Aorta (tissue), 5 donors: Measurements from ENCODE around the gene CCSER1. TPM values are rescaled to one million over a fixed set of nuclear protein-coding genes. Genes with fewer than 3 reads are reported as not detected.
"Not testable (repeated sequence)": the region's sequence is repeated elsewhere in the genome, so short reads cannot be mapped to it uniquely, and the experiment has no call there.

Source experiments
- ATAC-seq: fragments of 200-7000 bp; cut with Tn5 transposase; one replicate; pipeline ENCODE4 v1.9.1; 2022; ENCODE audit warnings: moderate library complexity; ENCODE audit not compliant: low FRiP score
- DNase-seq, 2 donors: peaks; one replicate each; pipeline ENCODE4 v3.0.0-alpha.2; 2020
- H3K27ac ChIP-seq, 2 donors: one replicate each; pipeline ENCODE4 v1.5.1; 2013; ENCODE audit warnings: low read length in 2 of 2, mild to moderate bottlenecking in 2 of 2, moderate library complexity in 2 of 2, control low read depth in 1 of 2, inconsistent platforms in 1 of 2, low read depth in 1 of 2
- H3K27me3 ChIP-seq, 2 donors: one replicate each; pipeline ENCODE4 v1.6.1; 2013; ENCODE audit warnings: control low read depth in 1 of 2, low read length in 1 of 2, mild to moderate bottlenecking in 1 of 2, moderate library complexity in 1 of 2; ENCODE audit not compliant: insufficient read depth in 2 of 2, control insufficient read depth in 1 of 2
- H3K36me3 ChIP-seq, 2 donors: one replicate each; pipeline ENCODE4 v1.6.1; 2013; ENCODE audit warnings: control low read depth in 1 of 2, low read length in 1 of 2, mild to moderate bottlenecking in 1 of 2; ENCODE audit not compliant: insufficient read depth in 2 of 2, control insufficient read depth in 1 of 2
- H3K4me1 ChIP-seq, 2 donors: one replicate each; pipeline ENCODE4 v1.6.1; 2013; ENCODE audit warnings: low read length in 2 of 2, control low read depth in 1 of 2, mild to moderate bottlenecking in 1 of 2, moderate library complexity in 1 of 2; ENCODE audit not compliant: insufficient read depth in 2 of 2, control insufficient read depth in 1 of 2
- H3K4me3 ChIP-seq, 2 donors: one replicate each; pipeline ENCODE4 v1.5.1; 2013; ENCODE audit warnings: low read length in 2 of 2, control low read depth in 1 of 2, mild to moderate bottlenecking in 1 of 2
- H3K9me3 ChIP-seq: one replicate; pipeline ENCODE4 v1.6.1; 2013; ENCODE audit warnings: mild to moderate bottlenecking, low read length; ENCODE audit not compliant: control insufficient read depth
- WGBS, 2 donors: extraction: QIAGEN DNeasy Blood & Tissue Kit; methylation state at CpG; one replicate each; pipeline ENCODE4 v1.1.7; 2013; 5-methylcytosine and 5-hydroxymethylcytosine counted together
- intact Hi-C, 2 donors: fragments of 100-400 bp; cut with DNase I; formaldehyde crosslinking; loops; one replicate each; pipeline versions ENCODE4 v1.14.2 to v1.15.0; 2022
- polyA plus RNA-seq, 2 donors: library from polyadenylated mRNA; stranded (reverse); fragments of 200-250 nt; gene quantifications; one replicate each; pipeline ENCODE4 v1.2.3, GENCODE V29; 2013
- total RNA-seq, 2 donors: library from RNA; stranded (reverse); fragmentation: NEBNext Ultra II Directional; extraction: Animal tissue kit (Norgen Biotek cat#: 25700); gene quantifications; one replicate each; pipeline ENCODE4 v1.2.1, GENCODE V29; 2021
- donor health status: healthy with polysubstance abuse.
- donor health status: Bipolar disorder and iron deficiency.
- donor health status: DM: no; HTN: no; CAD: no.
- donor health status: DM: no; HTN: no; CAD: no.
- donor health status: DM: yes; HTN: yes; CAD: no.

The CCSER1 gene
- total and polyA plus RNA-seq, 4 donors, result 2.0 to 9.5 (median 9.3) TPM; not detected in 1

- Histone ChIP-seq H3K27me3 (no peaks in the 10 kb centered on the region), H3K4me1 (no peaks in the 10 kb centered on the region), H3K36me3 (no peaks in the 10 kb centered on the region), H3K4me3 (no peak overlapping the region), H3K9me3 (peaks cover 2% of the 10 kb centered on the region), H3K27ac (no peak overlapping the region)
- DNase-seq (no peak), ATAC-seq (no peak)
- intact Hi-C loops, result no loop called here
Measured at GRCh38 chr4:90855111-90855510, 727.9 kb downstream of the CCSER1 start.

- H3K9me3 ChIP-seq, result peaks cover 1% of the 10 kb centered on the region
- H3K27me3 ChIP-seq, result no peaks in the 10 kb centered on the region
- H3K27ac ChIP-seq, result no peak overlapping the region
- DNase-seq (no peak), ATAC-seq (no peak)
- no peak overlapping the region for H3K4me3 ChIP-seq
- no peaks in the 10 kb centered on the region for H3K36me3 ChIP-seq
- no peaks in the 10 kb centered on the region for H3K4me1 ChIP-seq
- intact Hi-C loops, result no loop called here
- WGBS, 2 donors, result 97 to 98% methylated on average over 2 of the region's 2 CpGs
Measured at GRCh38 chr4:90857081-90857820, 730.1 kb downstream of the CCSER1 start.

- 91 to 95% methylated on average over 2 of the region's 2 CpGs for WGBS, 2 donors
- no peak for ATAC-seq
- DNase-seq, result no peak
- Histone ChIP-seq H3K9me3 (no peaks in the 10 kb centered on the region), H3K36me3 (no peaks in the 10 kb centered on the region), H3K4me1 (no peaks in the 10 kb centered on the region), H3K4me3 (no peak overlapping the region), H3K27ac (no peak overlapping the region), H3K27me3 (no peaks in the 10 kb centered on the region)
- intact Hi-C loops, result no loop called here
Measured at GRCh38 chr4:90875791-90876190, 748.6 kb downstream of the CCSER1 start.

- Histone ChIP-seq H3K36me3 (no peaks in the 10 kb centered on the region), H3K27ac (no peak overlapping the region), H3K9me3 (no peaks in the 10 kb centered on the region), H3K4me1 (no peaks in the 10 kb centered on the region), H3K4me3 (no peak overlapping the region), H3K27me3 (no peaks in the 10 kb centered on the region)
- no peak for ATAC-seq
- DNase-seq, result no peak
- intact Hi-C loops, result no loop called here
- 93 to 97% methylated on average over 1 of the region's 1 CpG for WGBS, 2 donors
Measured at GRCh38 chr4:90876296-90876695, 749.1 kb downstream of the CCSER1 start.

- Histone ChIP-seq H3K27me3 (no peaks in the 10 kb centered on the region), H3K36me3 (no peaks in the 10 kb centered on the region), H3K9me3 (no peaks in the 10 kb centered on the region), H3K4me1 (no peaks in the 10 kb centered on the region), H3K4me3 (no peak overlapping the region), H3K27ac (no peak overlapping the region)
- intact Hi-C loops, result no loop called here
- 34 to 38% methylated on average over 3 of the region's 3 CpGs for WGBS, 2 donors
- no peak for DNase-seq
- no peak for ATAC-seq
Measured at GRCh38 chr4:90883519-90883918, 756.3 kb downstream of the CCSER1 start.

GRCh38 chr4:90888571-90888970 is 761.4 kb downstream of the CCSER1 start:
- 71 to 81% methylated on average over 2 of the region's 2 CpGs for WGBS, 2 donors
- H3K4me1 ChIP-seq, result no peaks in the 10 kb centered on the region
- ATAC-seq (no peak), DNase-seq (no peak)
- no peaks in the 10 kb centered on the region for H3K27me3 ChIP-seq
- no peak overlapping the region for H3K27ac ChIP-seq
- H3K9me3 ChIP-seq, result no peaks in the 10 kb centered on the region
- H3K36me3 ChIP-seq, result no peaks in the 10 kb centered on the region
- H3K4me3 ChIP-seq, result no peak overlapping the region
- intact Hi-C loops, result no loop called here

- H3K27ac ChIP-seq, result no peak overlapping the region
- DNase-seq, result no peak
- no peaks in the 10 kb centered on the region for H3K9me3 ChIP-seq
- H3K4me3 ChIP-seq, result no peak overlapping the region
- WGBS, 2 donors, result 77 to 85% methylated on average over 2 of the region's 2 CpGs
- H3K4me1 ChIP-seq, result no peaks in the 10 kb centered on the region
- no peak for ATAC-seq
- intact Hi-C loops, result no loop called here
- H3K36me3 ChIP-seq, result no peaks in the 10 kb centered on the region
- no peaks in the 10 kb centered on the region for H3K27me3 ChIP-seq
Measured at GRCh38 chr4:90889171-90889570, 762.0 kb downstream of the CCSER1 start.

- DNase-seq, intact Hi-C loops, H3K36me3 ChIP-seq, H3K27ac ChIP-seq, ATAC-seq, H3K9me3 ChIP-seq, H3K4me1 ChIP-seq, H3K27me3 ChIP-seq, H3K4me3 ChIP-seq: not testable (repeated sequence)
- WGBS, 2 donors, result 81 to 85% methylated on average over 1 of the region's 1 CpG
Measured at GRCh38 chr4:90903413-90903812, 776.2 kb downstream of the CCSER1 start.

GRCh38 chr4:90904021-90904420 is 776.8 kb downstream of the CCSER1 start:
- Histone ChIP-seq H3K36me3 (no peaks in the 10 kb centered on the region), H3K27me3 (no peaks in the 10 kb centered on the region), H3K9me3 (no peaks in the 10 kb centered on the region), H3K27ac (no peak overlapping the region), H3K4me3 (no peak overlapping the region), H3K4me1 (no peaks in the 10 kb centered on the region)
- no peak for DNase-seq
- ATAC-seq, result no peak
- intact Hi-C loops, result no loop called here
- 13 to 22% methylated on average over 1 of the region's 1 CpG for WGBS, 2 donors
